ENCODE results near the gene FBXO9.

DNA sequence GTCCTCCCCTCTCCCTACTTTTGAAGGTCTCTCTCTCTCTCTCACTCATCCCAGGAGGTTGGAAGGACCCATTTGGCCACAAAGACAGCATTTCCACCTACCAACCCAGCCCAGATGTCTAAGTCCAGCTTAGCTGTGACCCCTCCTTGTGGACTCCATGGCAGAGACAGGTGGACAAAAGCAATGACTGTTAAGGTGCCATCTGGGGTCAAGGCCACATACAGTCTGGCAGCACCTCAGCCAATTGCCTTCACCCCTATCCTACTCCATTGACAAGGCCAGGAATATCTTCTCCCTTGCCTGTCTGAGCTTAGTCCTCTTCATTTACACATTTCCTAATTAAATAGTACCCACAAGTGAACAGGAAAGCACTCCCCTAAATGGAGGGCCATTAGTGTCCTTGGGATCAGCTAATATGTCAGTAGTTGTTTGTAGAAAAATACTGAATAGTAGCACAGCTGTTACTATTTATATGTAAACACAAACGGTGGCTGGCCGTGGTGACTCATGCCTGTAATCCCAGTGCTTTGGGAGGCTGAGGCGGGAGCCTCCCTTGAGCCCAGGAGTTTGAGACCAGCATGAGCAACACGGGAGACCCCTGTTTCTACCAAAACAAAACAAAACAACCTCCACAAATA is 54.7 kb downstream of the FBXO9 start:
- TF ChIP-seq, protein P1, sequence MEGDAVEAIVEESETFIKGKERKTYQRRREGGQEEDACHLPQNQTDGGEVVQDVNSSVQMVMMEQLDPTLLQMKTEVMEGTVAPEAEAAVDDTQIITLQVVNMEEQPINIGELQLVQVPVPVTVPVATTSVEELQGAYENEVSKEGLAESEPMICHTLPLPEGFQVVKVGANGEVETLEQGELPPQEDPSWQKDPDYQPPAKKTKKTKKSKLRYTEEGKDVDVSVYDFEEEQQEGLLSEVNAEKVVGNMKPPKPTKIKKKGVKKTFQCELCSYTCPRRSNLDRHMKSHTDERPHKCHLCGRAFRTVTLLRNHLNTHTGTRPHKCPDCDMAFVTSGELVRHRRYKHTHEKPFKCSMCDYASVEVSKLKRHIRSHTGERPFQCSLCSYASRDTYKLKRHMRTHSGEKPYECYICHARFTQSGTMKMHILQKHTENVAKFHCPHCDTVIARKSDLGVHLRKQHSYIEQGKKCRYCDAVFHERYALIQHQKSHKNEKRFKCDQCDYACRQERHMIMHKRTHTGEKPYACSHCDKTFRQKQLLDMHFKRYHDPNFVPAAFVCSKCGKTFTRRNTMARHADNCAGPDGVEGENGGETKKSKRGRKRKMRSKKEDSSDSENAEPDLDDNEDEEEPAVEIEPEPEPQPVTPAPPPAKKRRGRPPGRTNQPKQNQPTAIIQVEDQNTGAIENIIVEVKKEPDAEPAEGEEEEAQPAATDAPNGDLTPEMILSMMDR (IDR thresholded peaks at IDR 0.05 in 2 of 3, conservative IDR thresholded peaks at IDR 0.05 in 1 of 3; ENCODE audit: borderline replicate concordance in 1 of 3, insufficient read depth in 1 of 3, low read depth in 2 of 3, low read length in 2 of 3) = no peak
- TF ChIP-seq YY1 (IDR thresholded peaks at IDR 0.05; ENCODE audit: extremely low read depth, insufficient replicate concordance, low read depth, low read length) = no peak

Measured in HCT116 (cell line).